GM18502 (cell line): ENCODE data around the gene APMAP.

Source experiments
- ATAC-seq: cut with Tn5 transposase; IDR thresholded peaks from one replicate; pipeline ENCODE4 v1.9.1; 2021; ENCODE audit warnings: mild to moderate bottlenecking; ENCODE audit not compliant: unreplicated experiment, poor library complexity

The APMAP gene

DNA sequence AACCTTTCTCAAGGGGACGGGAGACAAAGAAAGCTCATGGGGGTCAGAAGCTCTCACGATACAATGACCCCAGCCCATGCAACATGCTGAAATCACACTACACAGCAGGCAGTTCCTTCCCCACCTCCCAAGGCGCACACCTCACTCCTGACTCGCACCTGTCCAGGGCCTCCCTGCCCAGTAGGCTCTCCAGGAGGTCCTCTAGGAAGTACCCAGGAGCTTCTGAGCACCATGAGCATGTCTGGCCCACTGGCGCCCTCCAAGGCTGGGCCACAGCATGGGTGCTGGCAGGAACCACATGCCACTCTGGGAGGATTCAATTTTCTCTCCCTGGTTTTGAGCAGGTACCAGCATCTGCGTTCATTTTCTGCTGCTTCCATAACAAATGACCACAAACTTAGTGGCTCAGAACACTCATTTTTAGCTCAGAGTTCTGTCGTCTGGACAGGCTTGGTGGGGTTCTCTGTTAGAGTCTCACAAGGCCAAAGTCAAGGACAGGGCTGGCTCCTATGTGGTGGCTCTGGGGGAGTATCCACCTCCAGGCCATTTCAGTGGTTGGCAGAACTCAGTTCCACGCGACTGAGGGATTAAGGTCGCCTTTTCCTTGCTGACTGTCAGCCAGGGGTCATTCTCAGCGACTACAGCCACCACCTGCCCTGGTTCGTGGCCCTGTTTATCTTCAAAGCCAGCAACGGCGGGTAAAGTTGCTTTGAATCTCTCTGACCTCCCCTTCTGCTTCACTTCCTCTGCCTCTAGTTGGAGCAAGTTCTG is 32.7 kb upstream of the APMAP start:
- ATAC-seq: no peak

- no peak for ATAC-seq
Measured at GRCh38 chr20:25024171-25024570, 31.6 kb upstream of the APMAP start.

DNA sequence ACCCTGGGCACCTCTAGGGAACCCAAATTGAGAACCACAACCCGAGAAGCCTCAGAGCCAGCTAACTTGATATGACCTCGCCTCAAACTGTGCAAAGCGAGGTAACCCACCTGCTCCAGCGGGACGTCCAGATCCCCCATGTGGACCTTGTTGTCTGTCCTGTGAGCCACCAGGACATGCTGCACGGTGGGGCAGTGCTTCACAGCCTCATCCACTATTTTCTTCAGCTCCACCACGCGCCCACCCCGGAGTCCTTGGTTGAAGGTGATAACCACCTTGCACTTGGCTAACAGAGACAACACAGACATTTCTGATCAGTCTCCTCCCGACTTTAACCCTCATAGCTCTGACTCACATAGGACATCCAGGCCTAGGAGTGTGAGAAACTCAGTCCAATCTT is 30.8 kb upstream of the APMAP start:
- ATAC-seq: no peak

DNA sequence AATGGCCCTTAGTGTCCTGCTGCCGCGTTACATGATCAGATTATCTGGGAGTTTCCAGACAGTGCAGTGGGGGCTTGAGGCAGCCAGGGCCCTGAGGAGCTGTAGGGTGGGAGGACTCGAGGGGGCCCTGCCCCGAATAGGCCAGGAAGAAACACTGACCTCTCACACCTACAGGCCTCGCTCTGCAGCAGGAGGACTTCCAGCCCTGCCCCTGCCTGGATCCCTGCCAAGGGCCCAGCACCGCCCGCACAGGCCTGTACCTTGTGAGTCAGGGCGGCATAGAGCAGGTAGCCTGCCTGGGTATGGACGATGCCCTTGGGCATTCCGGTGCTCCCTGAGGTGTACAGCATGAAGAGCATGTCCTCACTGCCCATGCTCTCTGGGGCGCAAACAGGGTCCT is 30.1 kb upstream of the APMAP start:
- ATAC-seq: no peak

GRCh38 chr20:25021336-25021735 is 28.8 kb upstream of the APMAP start:
- ATAC-seq: no peak

DNA sequence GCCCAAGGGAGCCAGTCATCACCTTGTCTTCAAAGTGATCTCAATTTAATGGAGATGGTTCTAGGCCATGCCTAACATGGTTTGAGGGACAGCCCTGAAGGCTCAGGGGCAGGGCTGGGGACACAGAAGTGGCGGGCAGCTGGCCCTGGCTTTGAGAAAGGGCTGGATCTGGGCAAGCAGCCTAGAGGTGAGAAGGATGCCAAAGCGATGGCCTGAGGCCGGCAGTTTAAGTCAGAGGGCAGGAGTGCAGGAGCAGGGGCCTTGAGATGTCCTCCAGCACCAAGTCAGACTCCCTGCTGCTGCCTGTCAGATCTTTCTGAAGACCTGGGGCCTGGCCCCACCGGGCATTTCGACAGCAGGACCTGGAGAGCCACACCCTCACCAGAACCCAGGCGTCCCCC is 28.4 kb upstream of the APMAP start:
- no peak for ATAC-seq

- no peak for ATAC-seq
Measured at GRCh38 chr20:25020345-25020744, 27.8 kb upstream of the APMAP start.

- ATAC-seq: no peak
Measured at GRCh38 chr20:25019381-25020155, 27.0 kb upstream of the APMAP start.

DNA sequence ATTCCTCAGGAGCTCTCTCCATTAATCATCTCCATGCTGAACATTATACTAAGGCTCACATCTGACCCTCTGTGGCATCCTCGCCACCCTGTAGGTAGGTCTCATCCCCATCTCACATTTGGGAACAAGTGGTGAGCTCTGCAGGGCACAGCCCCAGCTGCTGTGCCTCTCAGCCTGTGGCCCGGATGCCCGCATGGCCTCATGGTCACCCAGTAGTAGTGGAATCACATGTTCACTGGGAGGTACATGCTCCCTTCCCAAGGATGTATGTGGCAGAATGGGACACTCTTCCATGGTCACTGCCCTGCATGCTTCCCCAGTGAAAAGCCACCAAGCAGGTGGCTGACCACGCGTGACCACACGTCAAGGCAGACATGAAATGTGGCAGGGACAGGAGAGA is 26.3 kb upstream of the APMAP start:
- ATAC-seq: no peak

DNA sequence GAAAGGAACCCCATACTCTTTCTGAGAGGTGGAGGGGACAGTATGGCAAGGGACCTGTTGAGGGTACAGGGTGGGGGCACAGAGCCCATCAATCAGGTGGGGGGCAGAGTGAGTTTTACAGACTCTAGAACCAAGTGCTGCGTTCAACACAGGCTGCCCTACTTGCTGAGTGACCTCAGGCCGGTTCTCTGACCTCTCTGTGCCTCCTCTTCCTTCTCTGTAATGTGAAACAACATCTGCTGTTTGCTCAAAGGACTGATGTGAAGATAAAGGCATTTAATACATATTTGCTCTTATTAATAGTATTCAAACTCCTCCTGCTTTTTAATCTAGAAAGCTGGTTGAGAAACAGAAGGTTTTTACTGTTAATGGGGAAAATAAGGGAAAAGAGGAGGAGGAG is 25.9 kb upstream of the APMAP start:
- ATAC-seq: no peak

DNA sequence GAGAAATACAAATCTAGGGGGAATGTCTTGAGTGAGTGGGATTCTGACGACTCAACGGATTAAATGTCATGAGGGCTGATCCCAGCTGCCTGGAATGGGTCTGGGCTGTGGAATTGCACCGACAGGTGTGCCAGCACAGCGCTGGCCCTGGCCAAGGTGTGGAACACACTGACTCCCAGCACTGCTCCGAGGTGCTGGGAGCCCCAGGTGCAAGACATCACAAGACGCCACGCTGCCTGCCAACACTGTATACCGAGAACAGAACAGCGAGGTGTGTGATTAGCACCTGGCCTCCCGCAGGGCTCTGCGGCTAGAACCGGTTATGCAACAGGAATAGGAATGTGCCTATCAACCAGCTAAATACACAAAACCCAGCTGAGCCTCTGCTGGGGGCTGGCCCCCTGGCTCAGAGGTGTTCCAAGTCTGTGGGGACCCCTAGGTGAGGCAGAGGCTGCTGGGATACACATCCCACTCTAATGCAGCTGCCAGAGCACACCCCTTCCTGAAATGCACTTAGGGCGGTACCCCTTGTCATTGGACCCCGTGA is 24.8 kb upstream of the APMAP start:
- ATAC-seq: no peak

DNA sequence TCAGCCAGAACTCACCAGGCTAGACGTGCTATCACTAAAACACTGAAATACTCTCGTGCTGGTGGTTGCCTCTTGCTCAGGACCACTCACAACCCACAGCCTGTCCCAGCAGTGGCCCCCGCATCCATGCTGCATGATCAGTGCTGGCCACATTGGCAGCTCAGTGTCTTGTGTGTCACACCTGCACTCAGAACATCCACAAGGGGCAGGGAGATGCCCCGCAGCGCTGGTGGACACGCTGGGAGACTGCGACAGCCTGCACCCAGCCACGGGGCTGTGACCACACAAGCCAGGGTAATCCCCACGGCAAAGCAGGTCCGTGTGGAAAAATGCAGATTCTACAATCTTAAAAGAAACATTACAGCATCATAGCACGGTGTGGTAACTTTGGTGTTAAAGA is 23.9 kb upstream of the APMAP start:
- no peak for ATAC-seq

GRCh38 chr20:25015986-25016385 is 23.4 kb upstream of the APMAP start:
- no peak for ATAC-seq

DNA sequence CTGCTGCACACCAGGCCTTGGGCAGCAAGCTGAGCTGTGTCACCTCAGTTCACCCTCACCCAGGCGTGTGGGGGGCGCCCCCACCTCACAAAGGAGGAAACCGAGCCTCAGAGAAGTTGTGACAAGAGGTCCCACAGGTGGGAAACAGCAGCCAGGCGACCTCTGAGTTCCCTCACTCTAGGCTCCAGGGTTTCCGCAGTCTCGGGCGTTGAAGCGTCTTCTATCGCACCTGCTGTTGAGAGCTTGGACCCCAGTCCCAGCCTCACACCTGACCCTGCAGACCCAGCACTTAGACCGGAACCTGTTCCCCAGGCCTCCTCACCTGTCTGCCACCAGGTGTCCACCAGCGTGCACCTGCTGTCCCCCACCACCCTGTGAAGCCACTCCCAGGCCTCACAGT is 22.3 kb upstream of the APMAP start:
- no peak for ATAC-seq

- ATAC-seq: no peak
Measured at GRCh38 chr20:25013478-25014380, 21.2 kb upstream of the APMAP start.

- no peak for ATAC-seq
Measured at GRCh38 chr20:25012616-25013189, 20.2 kb upstream of the APMAP start.

DNA sequence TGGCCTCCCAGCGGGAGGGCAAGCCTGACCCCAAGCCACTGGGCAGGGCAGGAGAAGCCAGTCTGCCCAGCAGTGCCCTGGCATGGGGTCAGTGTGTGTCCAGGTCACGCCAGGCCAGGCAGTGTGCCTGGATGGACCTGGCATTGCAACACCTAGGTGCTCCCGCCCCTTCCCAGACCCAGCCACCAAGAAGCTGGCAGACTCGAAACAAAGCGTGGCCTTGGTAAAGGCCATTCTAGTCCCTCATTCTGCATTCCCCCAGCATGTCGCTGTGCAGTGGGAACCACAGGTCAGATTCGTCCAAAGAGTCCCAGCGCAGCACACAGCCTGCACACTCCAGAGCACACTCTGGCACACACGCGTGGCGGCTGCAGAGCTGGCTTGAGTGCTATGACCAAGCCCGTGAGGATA is 19.3 kb upstream of the APMAP start:
- ATAC-seq: no peak

- no peak for ATAC-seq
Measured at GRCh38 chr20:25011261-25011660, 18.7 kb upstream of the APMAP start.

DNA sequence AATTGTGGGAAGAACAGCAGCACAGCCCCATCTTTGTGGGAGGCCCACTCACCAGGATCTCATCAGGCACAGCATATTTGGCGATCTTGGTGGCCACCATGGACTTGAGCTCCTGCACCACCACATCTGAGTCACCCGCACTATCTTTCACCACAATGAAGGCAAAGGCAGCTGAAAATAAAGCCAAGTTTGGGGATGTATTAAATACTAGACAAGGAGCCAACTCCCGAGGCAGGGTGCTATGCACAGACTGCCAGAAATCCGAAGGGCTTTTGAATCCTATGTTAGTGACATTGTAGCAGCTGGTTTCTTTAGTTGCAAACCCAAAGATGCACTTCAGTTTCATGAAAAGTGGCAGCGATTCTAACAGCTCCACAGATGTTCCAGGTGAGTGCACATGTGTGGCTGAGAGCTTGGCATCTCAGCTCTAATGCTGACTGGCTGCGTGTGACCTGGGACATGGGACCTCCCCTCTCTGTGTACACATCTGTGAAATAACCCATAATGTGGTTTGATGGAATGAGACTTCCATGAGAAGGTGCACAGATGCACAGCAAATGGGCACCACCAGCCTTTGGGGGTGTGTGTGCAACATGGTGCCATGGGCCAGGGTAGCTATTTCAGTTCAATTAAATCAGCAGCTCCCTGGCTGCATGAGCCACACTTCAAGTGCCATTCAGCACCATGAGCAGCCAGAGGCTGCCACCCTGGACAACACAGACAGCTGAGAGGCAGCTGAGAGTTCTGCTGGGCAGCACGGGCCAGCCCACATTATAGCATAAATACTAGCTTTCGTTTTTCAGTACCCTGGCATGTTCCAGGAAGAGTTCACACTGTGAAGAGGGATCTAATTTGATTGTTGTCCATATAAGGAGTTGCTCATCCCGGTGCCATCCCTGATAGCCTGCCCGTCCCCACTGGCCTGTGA is 16.9 kb upstream of the APMAP start:
- ATAC-seq: no peak
